Body of pancreas (tissue), 4 donors: ENCODE data around the gene MMP20.

Source experiments
- CTCF ChIP-seq, 7 experiments: fragments of 450-650 bp in 4 of 7; fragments of 200-600 bp in 3 of 7; sonication (generic) in 3 of 7; IDR thresholded peaks; one replicate each; pipeline ENCODE4 v1.5.1; 2016 to 2019; ENCODE audit warnings: antibody characterized with exemption in 7 of 7
- POLR2A ChIP-seq, 3 donors: fragments of 450-650 bp; IDR thresholded peaks; one replicate each; pipeline ENCODE4 v1.6.1; 2016; ENCODE audit warnings: antibody characterized with exemption in 3 of 3, mild to moderate bottlenecking in 2 of 3

- TF ChIP-seq CTCF (IDR thresholded peaks at IDR 0.05): no peak
- no peak for TF ChIP-seq POLR2A (IDR thresholded peaks at IDR 0.05)
Observed at GRCh38 chr11:102639656-102640055, 14.5 kb upstream of the MMP20 start.
